ENCODE results near the gene PSMB8. TPM values are rescaled to one million over a fixed set of nuclear protein-coding genes. Genes with fewer than 3 reads are reported as not detected.

Gene PSMB8
- total RNA-seq, 2 experiments from 2014 or later = 142 to 216 TPM

GRCh38 chr6:32796848-32797776, 46.7 kb downstream of the PSMB8 start:
- peaks cover 23% of the 10 kb centered on the region; the same call in 1 of the 2 replicates for H3K9me3 ChIP-seq (ENCODE audit: low read length)
- ChIA-PET POLR2A (interaction anchor here (0.5 to 1.7 kb wide), 9 partner anchors 12 to 543 kb away, joined by 3 to 7 read pairs (median 3); partner anchors contain the start of genes HLA-DOB and TAP2), CTCF (ENCODE audit: unreplicated experiment) (interaction anchor here (0.5 to 1.3 kb wide), 2 partner anchors 57 to 71 kb away, joined by 4 to 7 read pairs; partner anchors contain the start of gene PSMB9)
- H2AFZ ChIP-seq (ENCODE audit: low read length) = peak overlapping the region; percentile 98
- peaks cover 34% of the 10 kb centered on the region for H3K4me1 ChIP-seq (ENCODE audit: insufficient read depth, low read length, poor library complexity, severe bottlenecking)
- DNase-seq (ENCODE audit: low spot score) = peak; percentile 85
- H3K9me2 ChIP-seq (ENCODE audit: insufficient read depth, low read length) = no peaks in the 10 kb centered on the region
- BruUV-seq (replicated peaks) = no TSS peak
- peaks cover 12% of the 10 kb centered on the region; the same call in 1 of the 2 replicates for H3K36me3 ChIP-seq (ENCODE audit: insufficient read depth, low read length)
- intact Hi-C loops (cut with micrococcal nuclease; ENCODE audit: unreplicated experiment) = loop anchor here (1.0 to 5.0 kb wide), 4 partner anchors 41 to 550 kb away; partner anchors contain the start of gene TAP2
- no peaks in the 10 kb centered on the region for H3K79me2 ChIP-seq (ENCODE audit: insufficient read depth, low read depth, low read length)
- no peaks in the 10 kb centered on the region for H4K20me1 ChIP-seq (ENCODE audit: insufficient read depth, low read length)
- H3K4me2 ChIP-seq (ENCODE audit: low read length) = peak overlapping the region; percentile 69
- no peak for TF ChIP-seq EZH2phosphoT487 (IDR thresholded peaks at IDR 0.05; ENCODE audit: borderline replicate concordance, low read depth, low read length)
- TF ChIP-seq, protein P1, sequence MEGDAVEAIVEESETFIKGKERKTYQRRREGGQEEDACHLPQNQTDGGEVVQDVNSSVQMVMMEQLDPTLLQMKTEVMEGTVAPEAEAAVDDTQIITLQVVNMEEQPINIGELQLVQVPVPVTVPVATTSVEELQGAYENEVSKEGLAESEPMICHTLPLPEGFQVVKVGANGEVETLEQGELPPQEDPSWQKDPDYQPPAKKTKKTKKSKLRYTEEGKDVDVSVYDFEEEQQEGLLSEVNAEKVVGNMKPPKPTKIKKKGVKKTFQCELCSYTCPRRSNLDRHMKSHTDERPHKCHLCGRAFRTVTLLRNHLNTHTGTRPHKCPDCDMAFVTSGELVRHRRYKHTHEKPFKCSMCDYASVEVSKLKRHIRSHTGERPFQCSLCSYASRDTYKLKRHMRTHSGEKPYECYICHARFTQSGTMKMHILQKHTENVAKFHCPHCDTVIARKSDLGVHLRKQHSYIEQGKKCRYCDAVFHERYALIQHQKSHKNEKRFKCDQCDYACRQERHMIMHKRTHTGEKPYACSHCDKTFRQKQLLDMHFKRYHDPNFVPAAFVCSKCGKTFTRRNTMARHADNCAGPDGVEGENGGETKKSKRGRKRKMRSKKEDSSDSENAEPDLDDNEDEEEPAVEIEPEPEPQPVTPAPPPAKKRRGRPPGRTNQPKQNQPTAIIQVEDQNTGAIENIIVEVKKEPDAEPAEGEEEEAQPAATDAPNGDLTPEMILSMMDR (conservative IDR thresholded peaks at IDR 0.05; ENCODE audit: low read length) = peak; percentile 97
- peak overlapping the region; percentile 57 for H3K27ac ChIP-seq (ENCODE audit: low read depth, low read length, poor library complexity, severe bottlenecking)
- peak overlapping the region; percentile 44 for H3K4me3 ChIP-seq (ENCODE audit: low read depth, low read length, poor library complexity, severe bottlenecking)

- no TSS peak for BruUV-seq (replicated peaks)
- Histone ChIP-seq H2AFZ (ENCODE audit: low read length) (peak overlapping the region; percentile 48; the same call in 1 of the 2 replicates), H3K27ac (ENCODE audit: low read depth, low read length, poor library complexity, severe bottlenecking) (no peak overlapping the region), H3K36me3 (ENCODE audit: insufficient read depth, low read length) (peaks cover 12% of the 10 kb centered on the region; the same call in 1 of the 2 replicates), H3K4me2 (ENCODE audit: low read length) (no peak overlapping the region), H3K4me1 (ENCODE audit: insufficient read depth, low read length, poor library complexity, severe bottlenecking) (peaks cover 28% of the 10 kb centered on the region), H3K4me3 (ENCODE audit: low read depth, low read length, poor library complexity, severe bottlenecking) (no peak overlapping the region), H3K9me2 (ENCODE audit: insufficient read depth, low read length) (no peaks in the 10 kb centered on the region), H3K9me3 (ENCODE audit: low read length) (peaks cover 17% of the 10 kb centered on the region; the same call in 1 of the 2 replicates), H3K79me2 (ENCODE audit: insufficient read depth, low read depth, low read length) (no peaks in the 10 kb centered on the region), H4K20me1 (ENCODE audit: insufficient read depth, low read length) (no peaks in the 10 kb centered on the region)
- ChIA-PET CTCF (ENCODE audit: unreplicated experiment) (no interaction called here), POLR2A (interaction anchor here (1.2 kb wide), 1 partner anchor 18 kb away, joined by 3 read pairs; no protein-coding TSS in a partner anchor)
- intact Hi-C loops (cut with micrococcal nuclease; ENCODE audit: unreplicated experiment) = no loop called here
- no peak for DNase-seq (ENCODE audit: low spot score)
- TF ChIP-seq EZH2phosphoT487 (IDR thresholded peaks at IDR 0.05; ENCODE audit: borderline replicate concordance, low read depth, low read length) = no peak
- TF ChIP-seq, protein P1 (conservative IDR thresholded peaks at IDR 0.05; ENCODE audit: low read length) = no peak
Observed at GRCh38 chr6:32794510-32794909, 49.3 kb downstream of the PSMB8 start.
